Measurements from ENCODE around the gene HHAT.

HHAT gene

DNA sequence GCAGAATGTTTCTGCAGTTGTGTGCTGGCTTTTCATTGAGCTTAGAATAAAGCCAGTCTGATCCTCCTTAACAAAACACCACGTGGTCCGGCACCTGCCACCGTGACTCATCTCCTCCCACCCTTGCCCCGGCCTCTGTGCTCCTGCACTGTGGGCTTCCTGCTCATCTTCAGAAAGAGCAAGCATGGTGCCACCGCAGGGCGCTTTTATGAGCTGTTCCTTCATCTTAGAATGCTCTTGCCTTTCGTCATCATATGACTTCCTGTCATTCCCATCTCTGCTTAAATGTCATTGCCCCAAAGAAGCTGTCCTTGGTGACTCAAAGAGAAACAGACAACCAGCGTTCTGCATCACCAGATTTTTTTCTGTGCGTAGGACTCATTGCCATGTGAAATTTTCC, 117.8 kb downstream of the HHAT start:
- DNase-seq, result peak; percentile 32

DNA sequence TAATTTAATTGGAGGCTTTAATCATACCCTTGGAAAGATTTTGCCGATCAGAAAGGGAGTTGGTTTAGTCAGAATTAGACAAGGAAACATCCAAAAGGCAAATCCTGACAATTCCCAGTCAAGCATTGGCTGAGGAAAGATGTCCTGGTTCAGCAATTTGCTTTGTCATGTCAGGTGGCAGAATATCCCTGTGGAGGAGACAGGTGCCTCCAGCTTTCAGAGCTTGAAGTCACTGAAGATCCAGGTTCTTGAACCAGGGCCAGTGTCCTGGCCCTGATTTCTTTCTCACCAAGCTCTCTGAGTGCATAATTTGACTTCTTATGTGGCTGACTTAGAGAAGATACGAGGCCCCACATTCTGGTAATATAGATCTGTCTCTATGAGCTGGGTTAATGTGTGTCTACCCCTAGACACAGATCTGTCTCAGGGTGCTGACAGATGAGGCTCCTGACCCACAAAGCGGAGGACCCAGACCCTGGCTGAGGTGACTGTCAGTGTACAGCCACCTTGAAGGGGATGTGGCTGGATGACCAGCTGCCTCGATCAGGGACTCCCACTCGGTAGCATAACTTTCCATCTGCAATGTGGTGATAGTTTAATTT, 118.9 kb downstream of the HHAT start:
- no peak for DNase-seq

DNA sequence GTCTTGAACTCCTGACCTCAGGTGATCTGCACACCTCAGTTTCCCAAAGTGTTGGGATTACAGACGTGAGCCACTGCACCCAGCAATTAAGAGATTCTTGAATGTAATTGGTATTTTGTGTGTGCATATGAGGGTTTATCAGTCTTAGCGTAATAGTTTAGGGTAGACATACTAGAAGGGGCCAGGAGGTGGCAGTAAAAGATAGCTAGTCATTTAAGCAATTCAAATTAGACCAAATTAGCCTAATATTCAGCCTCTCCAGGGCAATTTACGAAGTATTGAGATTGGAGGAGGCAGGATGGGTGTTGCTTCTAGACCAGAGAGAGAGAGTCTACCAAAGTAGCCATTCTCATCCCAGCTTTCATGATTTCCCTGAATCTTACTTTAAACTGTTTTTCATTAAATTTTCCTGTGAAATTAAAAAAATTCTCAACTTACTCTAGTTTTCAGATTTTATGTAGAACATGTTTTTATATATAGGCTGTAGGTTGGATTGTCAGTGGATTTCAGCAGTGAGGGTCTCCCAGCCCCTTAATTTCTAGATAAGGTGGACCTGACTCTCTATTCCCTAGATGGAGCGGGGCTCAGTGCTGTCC, 119.7 kb downstream of the HHAT start:
- DNase-seq, result no peak

DNA sequence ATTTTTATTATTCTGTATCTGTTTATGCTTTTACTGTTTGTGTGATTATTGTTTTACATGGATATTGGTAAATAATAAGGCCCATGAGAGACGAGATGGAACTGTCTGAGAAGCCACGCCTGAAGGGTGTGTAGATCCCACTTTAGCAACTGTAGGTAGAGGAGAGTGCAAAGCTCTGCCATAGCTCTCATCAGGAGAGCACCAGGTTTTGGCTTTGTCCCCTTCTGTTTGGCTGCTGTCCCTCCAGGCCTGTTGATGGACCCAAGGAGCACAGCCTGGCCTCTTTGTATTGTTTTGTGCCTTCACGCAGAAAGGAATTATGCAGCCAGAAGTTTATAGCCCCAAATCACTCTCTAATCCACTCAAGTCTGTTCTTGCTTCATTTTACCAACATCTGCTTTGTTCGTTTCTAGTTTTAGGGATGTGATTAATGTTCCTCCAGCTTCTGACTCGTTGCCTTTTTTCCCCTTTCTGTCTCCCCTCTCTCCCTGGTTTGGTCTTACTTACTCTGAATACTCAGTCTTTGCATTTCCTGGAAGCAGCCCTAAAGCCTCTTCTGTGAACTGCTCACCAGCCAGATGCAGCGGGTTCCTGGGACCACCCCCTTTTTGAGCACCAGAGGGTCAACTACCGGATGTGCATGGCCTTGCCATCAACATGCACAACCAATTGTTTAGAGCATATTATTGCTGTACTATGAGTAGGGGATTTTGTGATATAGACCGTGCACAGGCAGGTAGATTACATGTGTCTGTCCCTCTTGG, 127.3 kb downstream of the HHAT start:
- no peak for DNase-seq

DNA sequence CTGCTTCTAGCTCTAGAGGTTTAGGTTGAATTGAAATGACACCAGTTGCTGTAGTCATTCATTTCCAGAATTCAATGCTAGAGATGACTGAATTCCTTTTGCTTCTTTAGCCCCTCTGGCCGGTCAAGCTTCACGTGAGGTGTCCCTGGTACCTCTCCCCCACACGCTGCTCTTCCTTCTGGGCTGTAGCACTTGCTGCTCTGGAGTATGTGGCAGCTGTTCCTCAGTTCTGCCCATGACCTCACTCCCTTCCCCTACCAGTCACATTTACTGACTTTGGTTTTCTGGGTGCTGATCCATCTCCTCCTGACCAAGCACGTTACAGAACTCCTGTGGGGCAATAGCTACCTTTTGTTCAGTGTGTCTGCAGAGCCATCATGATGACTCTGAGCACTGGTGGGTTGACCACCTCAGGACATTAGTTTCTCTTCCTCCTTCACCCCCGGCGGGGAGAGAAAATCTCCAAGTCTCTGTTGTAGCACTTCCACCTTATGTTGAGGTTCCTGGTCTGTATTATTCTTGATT, 128.1 kb downstream of the HHAT start:
- DNase-seq, result no peak

DNA sequence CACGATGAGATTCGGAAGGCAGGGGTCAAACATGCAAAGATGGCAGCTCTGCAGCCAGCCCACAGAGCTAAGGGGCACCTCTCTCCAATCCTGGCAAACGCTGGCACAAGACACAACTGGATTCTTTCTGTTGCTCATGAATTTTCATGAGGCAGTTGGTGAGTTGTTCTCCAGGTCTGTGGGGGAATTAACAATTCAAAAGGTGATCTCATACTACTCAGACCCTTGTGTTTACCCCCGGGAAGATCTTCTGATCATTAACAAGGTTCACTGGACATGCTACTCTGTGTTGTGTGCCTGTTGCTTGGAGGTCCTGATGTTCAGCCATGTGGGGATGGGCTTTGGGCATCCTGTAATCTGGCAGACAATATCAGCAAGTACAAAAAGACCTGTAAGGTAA, 128.9 kb downstream of the HHAT start:
- DNase-seq, result no peak

DNA sequence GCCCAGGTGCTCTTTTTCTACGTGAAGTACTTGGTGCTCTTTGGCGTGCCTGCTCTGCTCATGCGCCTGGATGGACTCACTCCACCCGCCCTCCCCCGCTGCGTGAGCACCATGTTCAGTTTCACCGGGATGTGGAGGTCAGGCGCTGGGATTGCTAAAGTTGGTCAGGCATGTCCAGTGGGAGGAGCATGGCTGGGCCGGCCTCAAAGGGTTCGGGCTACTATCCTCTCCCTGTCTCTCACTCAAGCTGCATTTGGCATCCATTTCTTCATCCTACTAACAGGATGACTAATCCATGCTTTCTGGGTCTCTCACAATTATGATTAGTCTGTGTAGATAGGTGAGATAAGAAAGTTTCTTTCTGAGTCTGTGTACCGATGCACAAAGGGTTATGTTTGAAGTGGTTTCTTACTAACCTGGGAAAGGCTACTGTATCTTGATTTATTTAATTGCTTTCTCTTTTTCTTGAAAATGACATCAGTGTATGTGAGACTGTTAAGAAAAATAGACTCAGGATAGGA, 135.9 kb downstream of the HHAT start:
- no peak for DNase-seq

DNA sequence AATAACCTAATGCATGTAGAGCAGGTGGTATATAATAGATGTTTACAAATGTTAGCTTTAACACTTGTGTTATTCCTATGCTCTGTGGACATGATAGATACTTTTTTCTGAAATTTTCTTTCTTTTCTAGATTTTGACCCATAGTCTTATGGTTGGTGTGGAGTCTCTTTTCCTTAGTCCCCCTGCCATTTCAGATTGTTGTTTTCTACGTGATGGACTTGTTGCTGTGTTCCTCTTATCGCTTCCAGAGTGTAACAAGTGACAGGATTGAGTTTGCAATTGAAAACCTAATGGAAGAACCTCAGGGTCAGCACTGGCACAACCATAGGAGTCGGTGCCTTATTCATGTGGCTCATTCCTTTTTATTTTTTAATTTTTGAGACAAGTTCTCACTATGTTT, 136.4 kb downstream of the HHAT start:
- no peak for DNase-seq

DNA sequence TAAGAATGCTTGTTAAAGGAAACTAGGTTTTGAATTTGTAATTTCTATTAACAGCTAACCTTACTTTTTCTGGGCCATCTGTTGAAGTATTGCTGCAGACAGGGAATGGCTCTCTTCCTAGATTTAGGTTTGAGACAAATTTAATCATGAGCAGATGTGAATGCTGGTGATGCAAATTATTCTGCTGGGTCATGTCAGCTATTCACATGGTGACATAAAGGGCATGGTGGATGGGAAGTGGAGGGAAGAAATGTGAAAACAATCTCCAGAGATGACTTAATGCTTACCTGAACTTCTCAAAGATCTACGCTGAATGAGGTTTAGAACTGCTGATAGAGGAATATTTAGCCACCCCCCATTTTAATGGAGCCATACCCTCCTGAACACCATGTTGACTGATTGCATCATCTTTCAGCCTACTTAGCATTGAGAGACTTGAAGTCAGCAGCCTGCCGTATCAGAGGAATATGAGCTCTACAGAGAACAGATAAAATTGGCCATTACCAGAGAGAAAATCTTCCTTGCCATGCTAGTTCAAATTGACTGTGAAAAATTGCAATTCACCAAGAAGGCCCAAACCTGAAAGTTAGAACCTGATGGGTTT, 138.8 kb downstream of the HHAT start:
- DNase-seq, result no peak

DNA sequence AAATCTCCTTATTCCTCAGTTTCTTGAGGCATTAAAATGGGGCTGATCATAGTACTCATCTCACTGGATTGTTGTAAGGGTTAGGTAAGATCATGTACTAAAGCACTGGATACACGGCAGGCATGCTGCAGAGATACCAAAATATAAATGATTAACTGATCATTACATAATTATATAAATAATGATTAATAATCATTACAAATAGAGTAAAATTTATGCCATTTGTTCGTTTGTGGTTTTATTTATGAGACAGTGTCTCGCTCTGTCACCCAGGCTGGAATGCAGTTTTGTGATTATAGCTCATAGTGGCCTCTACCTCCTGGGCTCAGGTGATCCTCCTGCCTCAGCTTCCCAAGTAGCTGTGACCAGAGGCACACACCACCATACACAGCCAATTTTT, 140.7 kb downstream of the HHAT start:
- no peak for DNase-seq

DNA sequence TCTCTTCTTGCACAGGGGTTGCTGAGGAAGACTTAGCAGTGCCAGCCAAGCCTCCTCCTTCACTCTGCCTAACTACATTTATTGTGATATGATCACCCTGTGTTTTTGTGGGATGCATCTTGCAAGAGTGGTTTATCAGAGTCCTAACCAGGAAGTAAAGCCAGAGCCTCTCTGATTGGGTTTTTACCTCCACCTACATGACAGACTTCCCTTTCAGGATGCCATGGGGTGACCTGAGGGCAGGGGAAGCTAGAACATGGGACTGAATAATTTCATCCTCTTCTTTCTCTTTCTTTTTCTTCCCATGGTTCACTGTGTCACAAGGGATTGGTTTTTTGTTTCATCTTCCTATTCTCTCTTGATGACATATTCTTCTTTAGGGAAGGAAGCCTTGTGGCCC, 146.6 kb downstream of the HHAT start:
- no peak for DNase-seq

DNA sequence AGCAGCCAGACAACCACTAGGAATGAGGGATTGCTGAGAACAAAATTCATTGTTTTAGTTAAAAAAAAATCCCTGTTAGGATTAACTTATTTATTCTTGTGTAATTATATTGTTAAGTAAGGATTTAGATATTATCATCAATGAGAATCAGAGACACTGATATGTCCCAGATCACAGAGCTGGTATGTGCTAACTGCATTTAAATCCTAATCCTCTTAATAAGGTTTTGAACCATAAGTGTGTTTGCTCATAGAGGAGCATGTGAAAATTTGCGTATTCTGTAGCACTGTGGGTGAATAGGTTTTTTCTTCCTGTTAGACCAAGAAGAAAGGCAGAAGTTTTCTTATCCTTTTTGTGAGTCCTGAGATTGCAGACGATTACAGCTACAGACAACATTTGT, 147.1 kb downstream of the HHAT start:
- DNase-seq, result no peak

DNA sequence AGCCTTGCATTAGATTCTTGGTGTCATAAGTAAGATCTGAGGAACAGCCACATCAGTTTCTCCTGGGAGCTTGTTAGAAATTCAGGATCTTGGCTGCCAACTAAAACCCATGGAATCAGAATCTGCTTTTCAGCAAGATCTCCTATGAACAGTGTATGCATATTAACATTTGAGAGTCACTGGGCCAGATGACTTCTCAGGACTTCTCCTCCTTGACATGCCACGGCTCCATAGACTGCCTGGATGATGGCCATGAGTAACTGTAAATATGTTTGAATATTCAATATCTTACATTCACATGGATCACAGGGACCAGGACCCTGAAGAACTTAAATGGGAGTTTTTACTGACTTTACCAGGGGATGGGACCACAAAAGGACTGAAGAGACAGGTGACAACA, 148.0 kb downstream of the HHAT start:
- DNase-seq, result no peak

DNA sequence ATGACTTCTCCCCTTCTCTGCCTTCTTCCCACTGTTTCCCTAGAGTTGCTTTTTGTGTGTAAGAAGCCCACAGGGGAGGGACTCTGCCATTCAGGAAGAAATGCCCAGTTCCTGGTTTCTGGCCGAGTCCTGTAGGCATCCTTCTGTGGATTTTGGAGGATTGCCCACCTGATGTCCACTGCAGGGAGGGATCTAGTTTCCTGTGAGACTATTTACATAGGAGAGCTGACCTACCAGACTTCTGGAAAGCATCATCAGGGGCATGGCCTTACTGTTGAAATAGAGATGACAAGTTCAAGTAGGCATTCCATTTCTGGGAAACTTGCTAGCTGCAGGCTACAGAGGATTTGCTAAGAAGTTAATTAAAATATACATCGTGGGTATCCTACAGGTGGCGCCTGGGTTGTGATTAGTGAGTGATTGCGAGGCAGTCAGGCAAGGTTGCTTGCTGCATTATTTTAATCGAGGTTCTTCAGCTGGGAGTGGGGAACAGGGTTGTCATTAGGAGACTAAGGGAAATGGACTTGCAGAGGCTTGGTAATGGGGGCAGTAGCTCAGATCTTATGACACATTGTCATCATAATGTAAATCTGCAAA, 148.7 kb downstream of the HHAT start:
- DNase-seq, result no peak

DNA sequence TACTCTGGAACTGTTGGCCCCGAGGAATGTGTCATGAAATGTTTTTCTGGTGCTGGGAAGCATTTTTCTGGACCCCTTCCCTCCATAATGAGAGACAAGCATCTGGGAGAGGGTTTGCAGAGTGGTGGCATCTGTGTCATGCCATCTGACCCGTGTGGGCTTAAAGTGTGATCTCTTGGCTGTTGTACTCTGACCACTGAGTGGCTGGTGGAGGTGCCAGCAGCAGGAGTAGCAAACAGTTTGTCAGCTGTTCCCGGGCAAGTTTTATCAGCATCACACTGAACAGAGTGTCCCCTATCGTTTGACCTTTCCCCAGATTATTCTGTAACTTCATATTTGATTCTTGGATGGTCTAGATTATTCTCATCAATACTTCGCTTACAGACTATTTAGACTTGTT, 150.1 kb downstream of the HHAT start:
- DNase-seq, result no peak

DNA sequence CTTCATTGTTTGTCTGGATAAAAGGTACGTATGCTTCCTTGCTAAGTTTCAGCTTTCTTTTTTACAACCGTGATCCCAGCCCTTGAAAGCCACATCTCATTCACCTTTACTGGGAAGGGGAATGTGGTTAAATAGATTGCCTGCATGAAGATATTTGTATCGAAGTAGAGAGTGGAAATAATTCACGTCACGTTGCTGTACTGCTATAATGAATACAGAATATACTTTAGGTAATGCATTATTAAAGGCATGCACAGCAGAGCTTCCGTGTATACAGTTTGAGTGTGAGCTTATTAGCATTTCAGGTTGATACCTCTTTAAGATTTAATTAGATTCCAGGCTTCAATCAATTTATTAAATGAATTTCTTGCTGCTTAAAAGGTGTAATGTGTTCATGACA, 153.8 kb downstream of the HHAT start:
- no peak for DNase-seq

DNA sequence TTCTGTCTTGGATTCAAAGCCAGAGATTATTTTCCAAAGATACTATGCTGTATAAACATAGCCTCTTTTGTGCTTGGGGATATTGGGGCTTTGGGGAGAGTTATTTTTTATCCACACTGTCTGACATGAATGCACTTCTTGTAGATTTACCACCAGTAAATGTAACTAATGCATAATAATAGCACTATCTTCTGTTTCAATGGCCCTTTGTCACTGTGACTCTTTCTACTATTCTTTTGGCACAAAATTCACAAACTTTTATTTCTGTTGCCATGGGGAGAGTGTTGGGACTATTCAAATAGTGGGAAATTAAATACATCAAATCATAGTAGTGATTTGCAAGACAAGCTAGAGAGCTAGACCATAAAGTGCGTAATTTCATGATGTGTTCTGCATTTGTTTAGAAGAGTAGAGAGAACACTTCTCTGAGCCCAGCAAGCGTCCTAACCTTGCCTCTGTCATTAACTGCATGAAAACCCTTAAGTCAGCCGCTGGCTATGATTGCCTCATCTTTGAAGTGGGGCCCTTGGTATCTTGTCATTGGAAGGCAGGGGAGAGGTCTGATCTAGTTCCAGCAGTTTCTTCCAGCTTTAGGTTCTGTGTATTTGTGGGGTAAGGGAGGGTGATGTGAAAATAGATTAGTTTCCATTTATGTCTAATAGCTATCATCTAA, 154.4 kb downstream of the HHAT start:
- no peak for DNase-seq

DNA sequence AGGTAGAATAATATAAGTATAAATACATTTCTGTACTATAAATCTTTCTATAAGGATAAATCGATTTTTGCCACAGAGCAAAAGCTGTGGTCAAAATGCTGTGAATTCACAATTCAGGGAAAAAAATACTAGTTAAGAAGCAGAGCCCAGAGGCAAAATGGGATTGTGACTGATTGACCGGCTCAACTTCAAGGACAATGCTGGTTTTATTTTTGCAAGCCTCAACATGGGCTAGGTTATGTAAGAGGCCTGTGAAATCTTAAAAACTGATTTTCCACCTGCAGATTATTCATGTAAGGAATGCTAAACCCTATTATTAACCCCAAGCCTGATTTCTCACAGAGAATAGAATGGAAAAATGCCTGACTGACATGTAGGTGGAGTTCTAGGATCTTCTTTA, 155.1 kb downstream of the HHAT start:
- no peak for DNase-seq

DNA sequence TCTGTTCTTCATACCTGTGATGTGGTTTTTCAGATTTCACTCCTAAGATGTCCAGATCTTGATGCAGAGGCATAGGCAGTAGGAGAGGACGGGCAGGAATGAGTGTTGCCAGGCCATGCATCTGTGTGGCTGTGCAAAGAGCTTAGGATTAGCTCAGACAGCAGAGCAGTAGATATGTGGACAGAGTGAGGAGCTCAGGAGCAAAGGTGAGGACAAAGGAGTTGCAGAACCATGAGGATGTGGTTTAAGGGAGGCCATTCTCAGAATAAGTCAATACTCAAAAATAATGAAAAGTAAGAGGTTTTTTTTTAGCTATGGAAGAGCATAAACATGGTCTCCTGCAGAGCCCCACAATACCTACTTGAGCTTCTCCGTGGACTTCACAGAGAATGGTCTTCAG, 158.3 kb downstream of the HHAT start:
- DNase-seq, result no peak

DNA sequence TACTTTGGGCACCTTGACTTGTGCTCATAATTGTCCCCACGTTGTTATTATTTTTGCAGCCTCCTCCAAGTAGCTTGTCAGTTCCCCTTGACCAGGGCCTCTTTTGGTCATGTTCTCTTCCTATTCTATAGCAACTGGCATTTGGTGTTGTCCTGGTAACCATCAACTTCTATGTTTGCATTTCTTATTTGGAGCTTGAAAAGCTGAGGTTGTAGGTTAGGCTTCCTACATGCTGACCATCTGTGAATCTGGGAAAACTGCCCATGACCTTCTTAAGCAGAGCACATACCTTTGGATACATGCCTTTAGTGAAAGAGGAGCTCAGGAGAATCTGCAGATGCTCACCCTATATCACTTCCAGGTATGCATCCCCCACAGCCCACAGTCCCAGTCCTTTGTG, 160.8 kb downstream of the HHAT start:
- no peak for DNase-seq

DNA sequence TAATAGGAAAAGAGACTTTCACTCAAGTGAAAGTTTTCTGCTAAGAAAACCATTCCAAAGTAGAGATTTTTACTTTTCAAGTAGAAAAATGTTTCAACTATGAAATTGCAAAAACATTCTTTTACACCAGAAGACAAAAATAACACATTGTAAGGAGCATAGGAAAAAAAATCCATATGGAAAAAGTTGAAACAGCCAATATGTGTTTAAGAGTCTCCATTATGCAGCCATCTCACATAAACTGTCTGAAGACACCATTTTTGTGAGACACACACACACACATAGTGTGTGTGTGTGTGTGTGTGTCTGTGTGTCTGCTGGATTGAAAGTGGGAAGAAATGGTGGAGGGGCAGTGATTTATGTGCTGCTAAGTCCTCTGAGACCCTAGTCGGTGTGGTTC, 162.1 kb downstream of the HHAT start:
- no peak for DNase-seq

DNA sequence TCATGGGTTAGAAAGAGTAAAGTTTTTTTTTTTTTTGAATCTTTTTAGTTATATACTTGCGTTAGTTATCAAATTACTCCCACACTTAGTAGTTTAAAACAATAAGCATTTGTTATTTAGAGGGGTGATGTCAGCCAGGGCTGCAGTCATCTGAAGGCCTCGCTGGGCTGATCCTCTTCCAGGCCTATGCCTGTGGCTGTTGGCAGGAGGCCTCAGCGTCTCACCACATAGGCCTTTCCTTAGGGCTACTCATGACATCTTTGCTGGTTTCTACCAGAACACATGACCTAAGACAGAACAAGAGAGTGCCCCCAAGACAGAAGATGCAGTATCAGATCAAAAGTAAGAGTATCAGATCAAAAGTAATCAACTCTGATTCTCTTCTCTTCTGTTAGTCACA, 167.4 kb downstream of the HHAT start:
- no peak for DNase-seq

DNA sequence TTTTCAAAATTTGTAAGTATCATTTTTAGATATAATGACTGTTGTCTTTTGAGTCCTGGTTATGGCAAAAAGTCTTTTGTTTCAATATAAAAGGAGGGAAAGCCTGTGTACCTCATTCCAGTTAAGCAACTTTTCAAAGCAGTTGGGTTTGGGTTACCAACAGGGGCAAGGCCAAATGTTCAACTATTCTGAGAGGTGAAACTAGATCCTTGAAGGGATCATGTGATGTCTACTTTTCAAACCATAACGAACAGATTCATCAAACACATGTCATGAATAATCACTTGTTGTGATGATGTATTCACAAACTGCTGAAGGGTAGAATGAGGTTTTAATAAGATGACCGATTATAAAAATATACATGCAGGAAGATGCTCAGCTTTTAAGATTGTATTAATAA, 171.3 kb downstream of the HHAT start:
- DNase-seq, result no peak
